Measurements from ENCODE around the gene C22orf31.
A peak's percentile ranks its signal among the peaks of the same experiment; 100 is the strongest.

The C22orf31 gene

DNA sequence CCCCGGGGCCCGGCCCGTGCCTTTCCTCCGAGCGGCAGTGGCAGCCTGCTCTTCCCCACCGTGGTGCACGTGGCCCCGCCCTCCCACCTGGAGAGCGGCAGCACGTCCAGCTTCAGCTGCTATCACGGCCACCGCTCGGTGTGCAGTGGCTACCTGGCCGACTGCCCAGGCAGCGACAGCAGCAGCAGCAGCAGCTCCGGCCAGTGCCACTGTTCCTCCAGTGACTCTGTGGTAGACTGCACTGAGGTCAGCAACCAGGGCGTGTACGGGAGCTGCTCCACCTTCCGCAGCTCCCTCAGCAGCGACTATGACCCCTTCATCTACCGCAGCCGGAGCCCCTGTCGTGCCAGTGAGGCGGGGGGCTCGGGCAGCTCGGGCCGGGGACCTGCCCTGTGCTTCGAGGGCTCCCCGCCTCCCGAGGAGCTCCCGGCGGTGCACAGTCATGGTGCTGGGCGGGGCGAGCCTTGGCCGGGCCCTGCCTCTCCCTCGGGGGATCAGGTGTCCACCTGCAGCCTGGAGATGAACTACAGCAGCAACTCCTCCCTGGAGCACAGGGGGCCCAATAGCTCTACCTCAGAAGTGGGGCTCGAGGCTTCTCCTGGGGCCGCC lies 11.9 kb downstream of the C22orf31 start:
- Histone ChIP-seq H3K4ac (ENCODE audit: low read length) (no peak overlapping the region), H2BK120ac (ENCODE audit: low read depth, low read length) (no peak overlapping the region), H3K4me3 (ENCODE audit: low read length in 2 of 2) (no peak overlapping the region), H2BK5ac (ENCODE audit: low read length) (peak overlapping the region; percentile 15), H2AFZ (ENCODE audit: low read length) (no peak overlapping the region), H4K8ac (ENCODE audit: low read depth, low read length) (no peak overlapping the region), H3K27me3 (ENCODE audit: control insufficient read depth in 3 of 3, insufficient read depth in 3 of 3, low read depth in 1 of 3, low read length in 3 of 3) (no peaks in the 10 kb centered on the region), H3K27ac (replicated peaks; ENCODE audit: low read length) (no peak overlapping the region), H3K4me2 (ENCODE audit: insufficient read depth, low read length, poor library complexity, severe bottlenecking) (no peak overlapping the region), H4K91ac (ENCODE audit: low read depth, low read length, poor library complexity) (no peak overlapping the region), H2AK5ac (ENCODE audit: low read depth, low read length) (no peak overlapping the region), H3K23ac (ENCODE audit: low read depth, low read length, poor library complexity) (peak overlapping the region; percentile 89), H3K18ac (ENCODE audit: low read length) (peak overlapping the region; percentile 30), H3K4me1 (ENCODE audit: control insufficient read depth in 2 of 2, insufficient read depth in 1 of 2, low read depth in 1 of 2, low read length in 2 of 2) (peaks cover 0 to 8% of the 10 kb centered on the region in 2 donors), H2BK15ac (ENCODE audit: low read length) (no peak overlapping the region), H3K79me1 (ENCODE audit: low read depth, low read length) (no peaks in the 10 kb centered on the region), H3K9ac (ENCODE audit: low read depth, low read length, poor library complexity) (no peak overlapping the region), H3K14ac (ENCODE audit: low read length) (peak overlapping the region; percentile 27), H2BK12ac (ENCODE audit: low read length) (peak overlapping the region; percentile 31), H3K36me3 (replicated peaks in 1 of 2; ENCODE audit: control insufficient read depth in 2 of 2, insufficient read depth in 2 of 2, low read length in 2 of 2) (peaks cover 41 to 92% of the 10 kb centered on the region in 2 donors), H3K9me3 (replicated peaks in 1 of 2; ENCODE audit: control insufficient read depth in 2 of 2, insufficient read depth in 1 of 2, low read depth in 1 of 2, low read length in 2 of 2) (no peaks in the 10 kb centered on the region)
- WGBS, 2 donors (ENCODE audit: extremely low coverage in 2 of 2, insufficient read length in 2 of 2, insufficient replicate concordance in 1 of 2), result no CpG with 5 or more reads among the region's 38 CpGs
- DNase-seq (ENCODE audit: low spot score), result no peak

DNA sequence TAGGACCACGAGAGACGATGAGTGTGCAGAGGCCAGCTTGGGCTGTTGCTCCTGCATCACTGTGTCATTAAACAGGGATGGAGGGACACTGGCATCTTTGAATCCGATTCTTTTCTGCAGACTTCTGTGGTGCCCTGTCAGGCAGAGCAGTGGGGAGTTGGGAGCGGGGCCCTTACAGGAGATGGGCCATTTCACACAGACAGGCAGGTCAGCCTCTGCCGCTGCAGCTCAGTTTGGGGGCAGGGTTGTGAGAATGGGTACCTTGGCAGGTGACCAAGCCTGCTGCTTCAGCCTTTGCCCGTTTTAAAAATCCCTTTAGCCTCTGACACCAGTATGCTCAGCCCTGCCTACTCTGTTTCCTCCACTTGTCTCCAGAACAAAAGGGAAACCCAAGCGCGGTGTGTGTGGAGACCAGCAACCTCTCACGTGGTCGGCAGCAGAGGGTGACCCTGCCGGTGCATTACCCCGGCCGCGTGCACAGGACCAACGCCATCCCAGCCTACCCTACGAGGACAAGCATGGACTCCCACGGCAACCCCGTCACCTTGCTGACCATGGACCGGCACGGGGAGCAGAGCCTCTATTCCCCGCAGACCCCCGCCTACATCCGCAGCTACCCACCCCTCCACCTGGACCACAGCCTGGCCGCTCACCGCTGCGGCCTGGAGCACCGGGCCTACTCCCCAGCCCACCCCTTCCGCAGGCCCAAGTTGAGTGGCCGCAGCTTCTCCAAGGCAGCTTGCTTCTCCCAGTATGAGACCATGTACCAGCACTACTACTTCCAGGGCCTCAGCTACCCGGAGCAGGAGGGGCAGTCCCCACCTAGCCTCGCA lies 12.6 kb downstream of the C22orf31 start:
- H3K14ac ChIP-seq (ENCODE audit: low read length), result peak overlapping the region; percentile 12
- no CpG with 5 or more reads among the region's 31 CpGs for WGBS, 2 donors (ENCODE audit: extremely low coverage in 2 of 2, insufficient read length in 2 of 2, insufficient replicate concordance in 1 of 2)
- H2AK5ac ChIP-seq (ENCODE audit: low read depth, low read length), result no peak overlapping the region
- H3K23ac ChIP-seq (ENCODE audit: low read depth, low read length, poor library complexity), result peak overlapping the region; percentile 89
- H3K4me2 ChIP-seq (ENCODE audit: insufficient read depth, low read length, poor library complexity, severe bottlenecking), result no peak overlapping the region
- no peak overlapping the region for H4K8ac ChIP-seq (ENCODE audit: low read depth, low read length)
- no peak overlapping the region for H2AFZ ChIP-seq (ENCODE audit: low read length)
- H3K36me3 ChIP-seq (replicated peaks in 1 of 2; ENCODE audit: control insufficient read depth in 2 of 2, insufficient read depth in 2 of 2, low read length in 2 of 2), result peaks cover 45 to 94% of the 10 kb centered on the region in 2 donors
- H3K79me1 ChIP-seq (ENCODE audit: low read depth, low read length), result no peaks in the 10 kb centered on the region
- no peak overlapping the region for H3K4ac ChIP-seq (ENCODE audit: low read length)
- no peak overlapping the region for H3K27ac ChIP-seq (replicated peaks; ENCODE audit: low read length)
- no peak overlapping the region for H3K18ac ChIP-seq (ENCODE audit: low read length)
- no peaks in the 10 kb centered on the region for H3K9me3 ChIP-seq (replicated peaks in 1 of 2; ENCODE audit: control insufficient read depth in 2 of 2, insufficient read depth in 1 of 2, low read depth in 1 of 2, low read length in 2 of 2)
- no peak overlapping the region for H2BK12ac ChIP-seq (ENCODE audit: low read length)
- no peak overlapping the region for H2BK120ac ChIP-seq (ENCODE audit: low read depth, low read length)
- H3K4me1 ChIP-seq (ENCODE audit: control insufficient read depth in 2 of 2, insufficient read depth in 1 of 2, low read depth in 1 of 2, low read length in 2 of 2), result peaks cover 0 to 1% of the 10 kb centered on the region in 2 donors
- DNase-seq (ENCODE audit: low spot score), result no peak
- H2BK5ac ChIP-seq (ENCODE audit: low read length), result peak overlapping the region; percentile 8
- no peaks in the 10 kb centered on the region for H3K27me3 ChIP-seq (ENCODE audit: control insufficient read depth in 3 of 3, insufficient read depth in 3 of 3, low read depth in 1 of 3, low read length in 3 of 3)
- H3K4me3 ChIP-seq (ENCODE audit: low read length in 2 of 2), result no peak overlapping the region
- no peak overlapping the region for H2BK15ac ChIP-seq (ENCODE audit: low read length)
- H4K91ac ChIP-seq (ENCODE audit: low read depth, low read length, poor library complexity), result no peak overlapping the region
- H3K9ac ChIP-seq (ENCODE audit: low read depth, low read length, poor library complexity), result no peak overlapping the region

DNA sequence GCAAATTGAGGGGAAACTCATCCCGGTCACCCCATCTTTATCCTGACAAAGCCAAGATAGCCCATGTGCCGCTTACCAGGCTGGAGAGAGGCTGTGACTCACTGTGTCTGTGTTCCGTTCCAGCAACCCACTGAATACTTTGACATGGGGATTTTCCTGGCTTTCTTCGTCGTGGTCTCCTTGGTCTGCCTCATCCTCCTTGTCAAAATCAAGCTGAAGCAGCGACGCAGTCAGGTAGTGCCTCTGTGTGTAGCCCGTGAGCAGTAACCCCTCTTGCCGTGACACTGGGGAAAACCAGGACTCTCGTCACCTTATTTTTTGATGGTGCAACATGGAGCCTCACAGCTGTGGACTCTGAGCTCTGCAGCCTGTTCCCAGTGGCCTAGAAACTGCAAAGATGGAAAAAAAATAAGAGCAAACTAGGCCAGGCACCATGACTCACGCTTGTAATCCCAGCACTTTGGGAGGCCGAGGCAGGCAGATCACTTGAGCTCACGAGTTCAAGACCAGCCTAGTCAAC lies 16.9 kb downstream of the C22orf31 start:
- no peak overlapping the region for H2BK15ac ChIP-seq (ENCODE audit: low read length)
- H3K9ac ChIP-seq (ENCODE audit: low read depth, low read length, poor library complexity), result no peak overlapping the region
- H3K4ac ChIP-seq (ENCODE audit: low read length), result no peak overlapping the region
- no peak overlapping the region for H4K91ac ChIP-seq (ENCODE audit: low read depth, low read length, poor library complexity)
- H3K9me3 ChIP-seq (replicated peaks in 1 of 2; ENCODE audit: control insufficient read depth in 2 of 2, insufficient read depth in 1 of 2, low read depth in 1 of 2, low read length in 2 of 2), result no peaks in the 10 kb centered on the region
- no peak overlapping the region for H2BK5ac ChIP-seq (ENCODE audit: low read length)
- peaks cover 0 to 2% of the 10 kb centered on the region in 2 donors for H3K4me1 ChIP-seq (ENCODE audit: control insufficient read depth in 2 of 2, insufficient read depth in 1 of 2, low read depth in 1 of 2, low read length in 2 of 2)
- no peak for DNase-seq (ENCODE audit: low spot score)
- H3K4me3 ChIP-seq (ENCODE audit: low read length in 2 of 2), result no peak overlapping the region
- peaks cover 34 to 77% of the 10 kb centered on the region in 2 donors for H3K36me3 ChIP-seq (replicated peaks in 1 of 2; ENCODE audit: control insufficient read depth in 2 of 2, insufficient read depth in 2 of 2, low read length in 2 of 2)
- no peak overlapping the region for H2AFZ ChIP-seq (ENCODE audit: low read length)
- H3K23ac ChIP-seq (ENCODE audit: low read depth, low read length, poor library complexity), result no peak overlapping the region
- no peak overlapping the region for H3K27ac ChIP-seq (replicated peaks; ENCODE audit: low read length)
- no peak overlapping the region for H2BK120ac ChIP-seq (ENCODE audit: low read depth, low read length)
- H3K14ac ChIP-seq (ENCODE audit: low read length), result no peak overlapping the region
- H2BK12ac ChIP-seq (ENCODE audit: low read length), result no peak overlapping the region
- no peak overlapping the region for H3K18ac ChIP-seq (ENCODE audit: low read length)
- H3K27me3 ChIP-seq (ENCODE audit: control insufficient read depth in 3 of 3, insufficient read depth in 3 of 3, low read depth in 1 of 3, low read length in 3 of 3), result no peaks in the 10 kb centered on the region
- H3K4me2 ChIP-seq (ENCODE audit: insufficient read depth, low read length, poor library complexity, severe bottlenecking), result no peak overlapping the region
- no CpG with 5 or more reads among the region's 13 CpGs for WGBS, 2 donors (ENCODE audit: extremely low coverage in 2 of 2, insufficient read length in 2 of 2, insufficient replicate concordance in 1 of 2)
- H2AK5ac ChIP-seq (ENCODE audit: low read depth, low read length), result no peak overlapping the region
- no peaks in the 10 kb centered on the region for H3K79me1 ChIP-seq (ENCODE audit: low read depth, low read length)
- no peak overlapping the region for H4K8ac ChIP-seq (ENCODE audit: low read depth, low read length)

DNA sequence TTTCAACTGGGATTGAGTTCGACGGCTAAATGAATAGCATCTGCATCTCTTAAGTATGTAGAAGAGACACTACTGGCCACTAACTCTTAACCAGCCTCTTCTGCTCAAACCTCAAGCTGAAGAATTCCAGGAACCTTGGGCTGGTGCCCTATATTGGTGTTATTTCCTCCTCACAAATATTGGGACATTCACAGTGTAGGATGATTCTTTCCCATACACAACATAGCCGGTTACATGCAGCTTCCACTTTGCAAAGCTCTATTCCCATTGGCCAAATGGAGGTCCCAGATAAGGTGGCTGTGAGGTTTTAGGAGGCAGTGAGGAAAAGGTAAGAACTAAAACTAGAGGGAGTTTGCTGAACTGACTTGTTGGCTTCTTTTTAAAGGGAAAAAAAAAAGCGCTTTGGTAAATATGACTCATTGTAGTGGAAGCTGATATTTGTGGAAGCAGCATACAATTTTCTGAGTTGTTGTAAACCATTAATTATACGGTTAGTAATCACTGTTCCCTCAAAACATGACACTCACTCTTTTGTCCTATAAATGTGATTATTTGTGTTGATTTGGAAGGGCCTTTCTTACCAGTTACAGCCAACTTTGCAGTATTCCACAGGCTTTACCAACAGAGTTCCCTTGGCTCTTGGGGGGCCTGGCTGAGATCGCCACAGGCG lies 17.6 kb downstream of the C22orf31 start:
- no peaks in the 10 kb centered on the region for H3K27me3 ChIP-seq (ENCODE audit: control insufficient read depth in 3 of 3, insufficient read depth in 3 of 3, low read depth in 1 of 3, low read length in 3 of 3)
- no peak overlapping the region for H4K91ac ChIP-seq (ENCODE audit: low read depth, low read length, poor library complexity)
- H3K23ac ChIP-seq (ENCODE audit: low read depth, low read length, poor library complexity), result no peak overlapping the region
- no peak overlapping the region for H2BK5ac ChIP-seq (ENCODE audit: low read length)
- no peak overlapping the region for H2BK12ac ChIP-seq (ENCODE audit: low read length)
- H2AK5ac ChIP-seq (ENCODE audit: low read depth, low read length), result no peak overlapping the region
- WGBS, 2 donors (ENCODE audit: extremely low coverage in 2 of 2, insufficient read length in 2 of 2, insufficient replicate concordance in 1 of 2), result no CpG with 5 or more reads among the region's 7 CpGs
- no peak overlapping the region for H3K18ac ChIP-seq (ENCODE audit: low read length)
- no peak for DNase-seq (ENCODE audit: low spot score)
- H3K9me3 ChIP-seq (replicated peaks in 1 of 2; ENCODE audit: control insufficient read depth in 2 of 2, insufficient read depth in 1 of 2, low read depth in 1 of 2, low read length in 2 of 2), result no peaks in the 10 kb centered on the region
- no peak overlapping the region for H3K4me2 ChIP-seq (ENCODE audit: insufficient read depth, low read length, poor library complexity, severe bottlenecking)
- H2AFZ ChIP-seq (ENCODE audit: low read length), result no peak overlapping the region
- no peaks in the 10 kb centered on the region for H3K79me1 ChIP-seq (ENCODE audit: low read depth, low read length)
- H4K8ac ChIP-seq (ENCODE audit: low read depth, low read length), result no peak overlapping the region
- no peak overlapping the region for H2BK120ac ChIP-seq (ENCODE audit: low read depth, low read length)
- no peak overlapping the region for H3K4ac ChIP-seq (ENCODE audit: low read length)
- peaks cover 0 to 2% of the 10 kb centered on the region in 2 donors for H3K4me1 ChIP-seq (ENCODE audit: control insufficient read depth in 2 of 2, insufficient read depth in 1 of 2, low read depth in 1 of 2, low read length in 2 of 2)
- no peak overlapping the region for H2BK15ac ChIP-seq (ENCODE audit: low read length)
- no peak overlapping the region for H3K4me3 ChIP-seq (ENCODE audit: low read length in 2 of 2)
- H3K36me3 ChIP-seq (replicated peaks in 1 of 2; ENCODE audit: control insufficient read depth in 2 of 2, insufficient read depth in 2 of 2, low read length in 2 of 2), result peaks cover 30 to 70% of the 10 kb centered on the region in 2 donors
- H3K9ac ChIP-seq (ENCODE audit: low read depth, low read length, poor library complexity), result no peak overlapping the region
- H3K14ac ChIP-seq (ENCODE audit: low read length), result no peak overlapping the region
- H3K27ac ChIP-seq (replicated peaks; ENCODE audit: low read length), result no peak overlapping the region

Data from neuronal stem cell (in vitro differentiated cells).